Activated naive CD8-positive, alpha-beta T cell treated with anti-CD3 and anti-CD28 coated beads, Interleukin-2, amount 50 U/mL, for 16 hours (primary cell): Measurements from ENCODE around the gene P2RX7.

Source experiments
- DNase-seq: peaks from one replicate; pipeline ENCODE4 v3.0.0-alpha.2; 2020; ENCODE audit warnings: low read depth, low spot score

The P2RX7 gene

DNA sequence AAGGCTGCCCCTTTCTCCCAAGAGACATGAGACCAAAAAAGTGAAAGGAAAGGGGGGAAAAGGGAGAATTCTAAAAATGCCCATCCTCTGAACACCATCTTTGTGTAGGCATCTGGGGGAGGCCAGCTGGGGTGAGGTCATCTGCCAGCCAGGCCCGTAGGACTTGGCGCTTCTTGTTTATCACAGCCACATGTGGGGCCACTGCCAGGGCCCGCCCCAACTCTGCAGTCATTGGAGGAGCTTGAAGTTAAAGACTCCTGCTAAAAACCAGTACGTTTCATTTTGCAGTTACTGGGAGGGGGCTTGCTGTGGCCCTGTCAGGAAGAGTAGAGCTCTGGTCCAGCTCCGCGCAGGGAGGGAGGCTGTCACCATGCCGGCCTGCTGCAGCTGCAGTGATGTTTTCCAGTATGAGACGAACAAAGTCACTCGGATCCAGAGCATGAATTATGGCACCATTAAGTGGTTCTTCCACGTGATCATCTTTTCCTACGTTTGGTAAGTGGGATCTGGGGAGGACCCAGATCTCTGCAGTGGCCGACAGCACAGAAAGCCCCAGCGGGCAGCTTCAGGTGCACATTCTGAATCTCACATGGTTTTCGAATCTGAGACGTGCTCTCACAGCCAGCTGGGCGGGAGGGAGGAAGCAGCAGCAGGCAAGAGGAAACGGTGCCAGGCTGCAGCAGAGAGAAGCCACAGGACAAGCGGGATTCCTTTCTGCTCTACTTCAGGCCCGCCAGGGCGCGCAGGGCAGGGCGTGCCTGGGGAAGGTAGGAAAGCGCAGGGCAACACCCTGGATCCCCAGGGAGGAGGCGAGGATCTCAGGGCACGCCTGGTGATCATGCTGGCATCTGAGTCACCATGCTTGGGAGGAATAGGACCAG is at the start of gene P2RX7:
P2RX7 (plus strand) TSS at position 276 of the 881 bp plus-strand sequence; CDS start at position 371, 95 bp downstream.
- no peak for DNase-seq

DNA sequence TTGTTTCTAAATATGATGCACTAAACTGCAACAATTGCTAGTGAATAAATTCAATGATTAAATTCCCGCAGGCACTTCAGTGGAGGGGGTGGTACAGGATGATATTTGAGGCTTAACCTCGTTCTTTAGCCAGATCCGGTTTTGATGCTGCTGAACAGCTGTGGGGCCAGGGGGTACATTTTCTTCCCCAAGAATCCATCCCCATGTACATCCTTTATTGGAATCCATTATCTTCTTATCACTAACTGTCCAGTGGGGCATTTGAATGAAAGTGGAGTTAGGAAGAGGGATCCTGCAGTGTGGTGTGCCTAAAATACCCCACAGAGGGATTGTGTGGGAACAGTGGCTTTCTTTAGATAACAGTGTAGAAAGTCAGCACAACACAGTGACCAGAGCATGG is 48.4 kb upstream of the P2RX7 start:
- no peak for DNase-seq

DNA sequence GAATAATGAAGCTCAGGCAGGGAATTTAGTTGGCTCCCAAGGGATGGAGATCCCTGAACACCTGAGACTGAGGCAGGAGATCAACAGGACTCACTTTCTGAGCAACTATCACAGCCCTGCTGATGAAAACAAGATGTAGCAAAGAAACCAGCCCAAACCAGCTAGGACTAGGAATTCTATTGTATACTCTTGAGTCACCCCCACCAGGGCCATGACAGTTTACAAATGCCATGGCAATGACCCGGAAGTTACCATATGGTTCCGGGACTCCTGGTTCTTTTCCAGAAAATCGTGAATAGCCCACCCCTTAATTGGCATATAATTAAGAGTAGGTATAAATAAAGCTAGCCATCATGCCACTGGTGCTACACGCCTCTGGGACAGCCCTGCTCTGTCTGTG is 47.6 kb upstream of the P2RX7 start:
- DNase-seq = no peak

- no peak for DNase-seq
These were observed 46.9 kb upstream of the P2RX7 start for GRCh38 chr12:121085506-121086353.

DNA sequence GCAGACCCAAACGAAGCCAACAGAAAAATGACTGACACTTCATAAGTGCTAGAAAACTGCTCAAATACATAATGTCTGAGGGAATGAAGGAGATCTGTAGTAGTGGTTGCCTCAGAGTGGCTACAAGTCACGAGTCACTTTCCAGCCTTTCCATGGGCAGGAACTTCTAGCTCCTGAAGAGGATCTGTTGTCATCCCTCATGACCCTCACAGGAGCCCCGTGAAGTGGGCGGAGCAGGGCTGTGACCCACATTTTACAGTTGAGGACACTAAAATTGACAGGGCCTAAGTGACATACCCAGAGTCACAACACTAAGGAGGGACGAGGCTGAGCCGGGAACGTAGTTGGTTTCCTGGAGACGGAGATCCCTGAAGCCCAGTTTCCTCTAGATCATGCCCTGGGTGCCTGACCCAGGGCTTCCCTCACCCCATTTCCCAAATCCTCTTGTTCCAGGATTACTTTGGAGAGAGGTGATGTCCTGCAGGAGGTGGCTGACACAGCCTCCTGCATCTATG is 45.8 kb upstream of the P2RX7 start:
- DNase-seq = no peak

DNA sequence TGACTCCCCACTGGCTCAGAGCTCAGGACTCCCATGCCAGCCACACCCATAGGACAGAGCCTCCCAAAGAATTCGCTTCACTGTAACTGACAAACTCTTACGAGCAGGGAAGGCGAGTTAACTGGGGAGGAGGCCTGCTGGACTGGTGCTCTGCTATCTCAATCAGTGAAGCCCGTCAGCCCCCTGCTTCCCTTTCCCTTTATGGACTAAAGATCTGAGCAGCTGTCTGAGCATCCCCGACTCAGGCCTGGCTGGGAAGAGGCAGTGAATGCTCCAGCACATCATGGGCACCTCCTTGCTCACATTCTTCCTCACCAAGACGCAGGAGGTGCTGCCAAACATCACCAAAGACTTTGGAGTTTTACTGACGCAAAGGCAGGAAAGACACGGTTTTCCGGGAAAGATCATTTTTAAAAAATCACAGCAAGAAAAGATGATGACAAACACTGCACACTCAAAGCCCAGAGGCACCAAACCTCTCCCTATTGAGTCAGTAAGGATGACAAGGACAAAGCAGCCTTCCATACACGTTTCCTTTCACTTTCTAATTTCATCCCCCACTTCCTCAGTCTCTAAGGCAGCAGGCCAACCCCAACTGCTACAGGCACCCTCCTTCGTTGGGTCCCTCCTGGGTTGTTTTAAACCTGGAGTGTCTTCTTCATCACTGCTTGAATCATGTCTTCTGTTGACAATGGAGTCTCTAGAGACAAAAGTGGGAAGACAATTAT is 45.0 kb upstream of the P2RX7 start:
- DNase-seq = no peak

- no peak for DNase-seq
These were observed 44.5 kb upstream of the P2RX7 start for GRCh38 chr12:121088195-121088585.

GRCh38 chr12:121089031-121089812 is 43.5 kb upstream of the P2RX7 start:
- no peak for DNase-seq

DNA sequence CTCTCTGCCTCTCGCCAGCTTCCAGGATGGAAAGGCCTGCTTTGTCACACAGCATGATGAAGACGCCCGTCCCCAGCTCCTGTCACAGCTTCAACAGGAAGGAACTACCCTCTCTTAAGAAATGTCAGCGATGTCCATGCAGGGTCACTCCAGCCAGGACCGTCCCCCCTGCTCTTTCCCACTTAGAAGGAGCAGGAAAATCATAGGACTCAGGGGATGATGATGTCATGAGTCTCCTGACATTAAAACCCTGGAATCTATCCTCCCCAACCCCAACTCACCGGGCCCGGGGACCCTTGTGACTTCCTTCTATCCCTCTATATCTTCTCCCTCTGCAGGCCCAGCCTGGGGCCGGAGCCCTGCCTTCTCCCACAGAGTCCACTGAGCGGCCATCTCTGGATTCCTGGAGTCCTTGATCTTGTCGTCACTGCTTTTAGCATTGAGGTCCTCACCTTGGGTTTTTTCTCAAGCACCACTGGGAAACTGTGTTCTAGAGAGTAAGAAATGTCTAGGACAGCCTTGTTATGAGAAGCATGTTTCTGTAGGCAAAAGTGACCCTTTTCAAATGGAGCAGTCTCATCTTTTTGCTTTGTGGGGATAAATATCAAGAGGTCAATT is 42.8 kb upstream of the P2RX7 start:
- no peak for DNase-seq

GRCh38 chr12:121090586-121091514 is 41.8 kb upstream of the P2RX7 start:
- no peak for DNase-seq

DNA sequence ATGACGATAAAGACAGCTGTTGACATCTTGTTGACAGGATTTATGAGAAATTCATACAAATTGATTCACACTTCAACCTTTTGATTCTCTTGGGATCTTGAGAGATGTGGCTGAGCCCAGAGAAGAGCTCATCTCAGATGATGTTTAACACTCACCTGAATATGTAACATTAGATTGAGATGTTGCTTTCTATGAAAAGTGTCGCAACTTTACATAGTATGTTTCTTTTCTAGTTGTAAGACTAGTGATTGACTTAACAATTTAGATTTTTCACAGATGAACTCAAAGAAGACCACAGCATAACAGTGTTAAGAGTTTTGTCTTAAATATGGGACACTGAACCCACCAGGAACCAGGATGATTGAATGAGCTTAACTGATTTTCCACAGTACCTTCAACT is 40.6 kb upstream of the P2RX7 start:
- no peak for DNase-seq

DNA sequence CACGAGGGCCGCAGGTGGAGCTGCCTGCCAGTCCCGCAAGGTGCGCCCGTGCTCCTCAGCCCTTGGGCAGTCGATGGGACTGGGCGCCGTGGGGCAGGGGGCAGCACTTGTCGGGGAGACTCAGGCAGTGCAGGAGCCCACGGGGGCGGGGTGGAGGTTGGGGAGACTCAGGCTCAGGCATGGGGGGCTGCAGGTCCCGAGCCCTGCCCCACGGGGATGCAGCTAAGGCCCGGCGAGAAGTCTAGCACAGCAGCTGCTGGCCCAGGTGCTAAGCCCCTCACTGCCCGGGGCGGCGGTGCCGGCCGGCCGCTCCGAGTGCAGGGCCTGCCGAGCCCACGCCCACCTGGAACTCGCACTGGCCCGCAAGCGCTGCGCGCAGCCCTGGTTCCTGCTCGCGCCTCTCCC is 39.2 kb upstream of the P2RX7 start:
- no peak for DNase-seq

DNA sequence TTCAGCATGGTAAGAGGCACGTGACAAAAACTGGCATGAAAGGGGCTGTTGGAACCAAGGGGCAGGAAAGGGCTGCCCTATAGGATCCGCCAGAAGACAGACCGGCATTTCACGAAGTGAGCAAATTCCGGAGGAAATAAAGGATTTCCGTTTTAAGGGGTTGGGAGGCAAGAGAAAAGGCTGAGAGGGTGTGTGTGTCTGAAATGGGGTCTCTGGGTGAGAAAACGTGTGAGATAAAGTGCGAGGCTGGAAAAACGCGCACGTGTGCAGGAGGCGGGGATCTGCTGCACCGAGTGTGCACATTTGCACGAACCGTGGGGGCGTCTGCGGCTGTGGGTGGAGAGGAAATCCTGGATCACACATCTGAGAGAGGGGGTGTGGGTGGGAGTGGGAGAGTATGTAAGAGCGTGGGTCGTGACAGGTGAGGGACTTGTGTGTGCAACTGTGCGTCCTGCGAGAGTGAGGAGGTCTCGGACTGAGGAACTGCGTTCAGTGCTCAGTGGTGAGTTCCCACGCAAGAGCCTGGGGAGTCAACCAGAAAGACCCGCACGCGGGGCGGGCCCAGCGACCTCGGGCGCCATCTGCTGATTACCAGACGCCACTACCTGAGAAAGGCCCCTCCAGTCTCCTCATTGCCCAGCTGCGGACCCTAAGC is 37.0 kb upstream of the P2RX7 start:
- peak; percentile 49 for DNase-seq

DNA sequence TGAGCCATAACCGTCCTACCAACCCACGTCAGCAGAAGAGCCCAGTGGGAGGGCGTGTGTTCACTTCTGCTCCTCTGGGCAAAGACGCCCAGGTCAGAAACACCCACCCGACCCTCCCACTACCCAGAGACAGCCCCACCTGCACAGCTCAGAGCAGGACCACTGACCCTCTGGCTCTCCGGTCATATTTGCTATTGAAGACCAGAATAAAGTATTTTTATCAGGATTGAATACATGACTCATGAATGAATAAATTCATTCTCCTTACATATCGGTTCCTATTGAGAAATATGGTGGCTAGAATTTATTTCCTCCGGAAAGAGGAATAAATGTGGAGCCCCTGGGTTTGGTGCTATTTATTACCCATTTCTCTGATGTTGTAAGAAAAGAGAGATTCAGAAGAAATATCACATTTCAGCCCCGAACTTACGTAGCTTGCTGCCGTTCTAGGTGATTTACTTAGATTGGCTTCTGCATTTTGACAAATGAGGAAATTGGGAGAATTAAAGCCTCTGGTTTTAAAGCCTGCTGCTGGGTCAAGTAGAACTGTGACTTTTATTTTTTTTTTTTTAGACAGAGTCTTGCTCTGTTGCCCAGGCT is 36.4 kb upstream of the P2RX7 start:
- no peak for DNase-seq

- no peak for DNase-seq
These were observed 32.9 kb upstream of the P2RX7 start for GRCh38 chr12:121099779-121100178.

DNA sequence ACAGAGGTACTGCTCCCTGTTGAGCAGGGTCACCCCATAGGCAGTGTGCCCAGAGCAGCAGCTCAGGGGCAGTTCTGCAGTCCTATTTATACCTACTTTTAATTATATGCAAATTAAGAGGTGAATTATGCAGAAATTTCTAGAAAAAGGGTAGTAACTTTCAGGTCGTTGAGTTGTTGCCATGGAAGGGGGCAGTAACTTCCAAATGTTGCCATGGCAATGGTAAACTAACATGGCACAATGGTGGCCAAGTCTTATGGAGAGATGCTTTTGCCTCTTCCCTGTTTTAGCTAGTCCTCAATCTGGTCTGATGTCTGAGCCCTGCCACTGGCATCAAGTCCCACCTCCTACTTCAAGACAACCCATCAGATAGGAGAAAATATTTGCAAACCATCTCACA is 30.4 kb upstream of the P2RX7 start:
- no peak for DNase-seq

- no peak for DNase-seq
These were observed 25.0 kb upstream of the P2RX7 start for GRCh38 chr12:121107681-121108080.

GRCh38 chr12:121108492-121108891 is 24.2 kb upstream of the P2RX7 start:
- DNase-seq = no peak
